ENCODE data around the gene BTC.
"Not testable (repeated sequence)": the region's sequence is repeated elsewhere in the genome, so short reads cannot be mapped to it uniquely, and the experiment has no call there.

Gene BTC

GRCh38 chr4:74757136-74757535, 37.2 kb downstream of the BTC start:
- DNase-seq (ENCODE audit: low spot score), result no peak

- DNase-seq (ENCODE audit: low spot score), result no peak
Measured at GRCh38 chr4:74755486-74755885, 38.8 kb downstream of the BTC start.

GRCh38 chr4:74754218-74754617, 40.1 kb downstream of the BTC start:
- DNase-seq (ENCODE audit: low spot score), result no peak

GRCh38 chr4:74752798-74753197, 41.5 kb downstream of the BTC start:
- DNase-seq (ENCODE audit: low spot score), result no peak

GRCh38 chr4:74751856-74752255, 42.5 kb downstream of the BTC start:
- no peak for DNase-seq (ENCODE audit: low spot score)

- no peak for DNase-seq (ENCODE audit: low spot score)
Measured at GRCh38 chr4:74751247-74751646, 43.1 kb downstream of the BTC start.

GRCh38 chr4:74742185-74742584, 52.1 kb downstream of the BTC start:
- no peak for DNase-seq (ENCODE audit: low spot score)

- no peak for DNase-seq (ENCODE audit: low spot score)
Measured at GRCh38 chr4:74738464-74739143, 55.7 kb downstream of the BTC start.

GRCh38 chr4:74734995-74735394, 59.3 kb downstream of the BTC start:
- DNase-seq (ENCODE audit: low spot score), result no peak

- no peak for DNase-seq (ENCODE audit: low spot score)
Measured at GRCh38 chr4:74733756-74734155, 60.6 kb downstream of the BTC start.

- no peak for DNase-seq (ENCODE audit: low spot score)
Measured at GRCh38 chr4:74724979-74725378, 69.3 kb downstream of the BTC start.

- no peak for DNase-seq (ENCODE audit: low spot score)
Measured at GRCh38 chr4:74716436-74716765, 77.9 kb downstream of the BTC start.

GRCh38 chr4:74715706-74716435, 78.5 kb downstream of the BTC start:
- no peak for DNase-seq (ENCODE audit: low spot score)

- DNase-seq (ENCODE audit: low spot score), result no peak
Measured at GRCh38 chr4:74714611-74715130, 79.7 kb downstream of the BTC start.

- DNase-seq (ENCODE audit: low spot score), result not testable (repeated sequence)
Measured at GRCh38 chr4:74708135-74708534, 86.2 kb downstream of the BTC start.

Measured in CD4-positive, alpha-beta T cell treated with Interleukin-15 for 4 hours (primary cell).